ENCODE measurements around the gene PPP6C.
"Not testable (repeated sequence)": the region's sequence is repeated elsewhere in the genome, so short reads cannot be mapped to it uniquely, and the experiment has no call there.

Gene PPP6C

DNA sequence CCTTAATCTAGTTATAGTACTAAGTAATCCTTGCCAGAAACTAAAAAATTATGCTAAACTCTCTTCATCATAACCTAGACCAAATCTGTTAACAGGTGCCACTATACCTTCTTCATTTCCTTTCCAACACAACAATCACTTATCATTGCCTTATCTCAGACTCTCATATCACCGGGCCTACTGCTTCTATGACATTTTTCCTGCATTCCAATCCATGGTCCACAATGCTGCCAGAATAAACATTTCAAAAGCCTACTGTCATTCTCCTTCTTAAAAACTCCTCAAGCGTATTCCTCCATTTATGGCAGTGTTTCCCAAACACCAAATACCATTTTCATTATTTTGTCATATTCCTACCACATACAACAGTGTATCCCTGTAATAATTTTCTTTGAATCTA, 6.5 kb downstream of the PPP6C start:
- no peak for DNase-seq (ENCODE audit: low read depth in 1 of 2, low spot score in 1 of 2)

DNA sequence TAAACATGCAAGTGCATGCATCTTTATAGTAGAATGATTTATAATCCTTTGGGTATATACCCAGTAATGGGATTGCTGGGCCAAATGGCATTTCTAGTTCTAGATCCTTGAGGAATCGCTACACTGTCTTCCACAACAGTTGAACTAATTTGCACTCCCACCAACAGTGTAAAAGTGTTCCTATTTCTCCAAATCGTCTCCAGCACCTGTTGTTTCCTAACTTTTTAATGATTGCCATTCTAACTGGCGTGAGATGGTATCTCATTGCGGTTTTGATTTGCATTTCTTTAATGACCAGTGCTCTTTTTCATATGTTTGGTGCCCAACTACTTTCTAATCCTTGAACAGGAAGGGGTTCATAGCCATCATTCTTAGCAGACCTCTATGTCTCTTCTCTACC, 7.8 kb downstream of the PPP6C start:
- DNase-seq (ENCODE audit: low read depth in 1 of 2, low spot score in 1 of 2) = not testable (repeated sequence)

DNA sequence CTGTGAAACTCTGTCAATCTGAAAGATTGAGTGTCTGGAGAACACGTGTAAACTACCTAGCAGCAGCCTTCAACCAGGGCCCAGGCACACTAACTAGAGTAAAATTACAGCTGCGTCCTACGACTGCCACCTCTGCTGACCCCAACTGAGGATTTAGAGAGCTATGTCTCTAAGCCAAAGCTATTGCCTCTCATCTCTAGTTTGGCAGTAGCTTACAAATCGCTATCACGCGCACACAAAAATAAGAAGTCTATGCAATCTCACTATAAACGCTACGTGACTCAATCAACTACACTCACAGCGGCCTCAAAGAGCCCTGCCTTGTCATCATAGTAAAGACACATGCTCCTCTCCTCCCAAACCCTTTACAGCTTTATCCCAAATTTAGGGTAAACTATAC, 8.7 kb downstream of the PPP6C start:
- no peak for DNase-seq (ENCODE audit: low read depth in 1 of 2, low spot score in 1 of 2)

DNA sequence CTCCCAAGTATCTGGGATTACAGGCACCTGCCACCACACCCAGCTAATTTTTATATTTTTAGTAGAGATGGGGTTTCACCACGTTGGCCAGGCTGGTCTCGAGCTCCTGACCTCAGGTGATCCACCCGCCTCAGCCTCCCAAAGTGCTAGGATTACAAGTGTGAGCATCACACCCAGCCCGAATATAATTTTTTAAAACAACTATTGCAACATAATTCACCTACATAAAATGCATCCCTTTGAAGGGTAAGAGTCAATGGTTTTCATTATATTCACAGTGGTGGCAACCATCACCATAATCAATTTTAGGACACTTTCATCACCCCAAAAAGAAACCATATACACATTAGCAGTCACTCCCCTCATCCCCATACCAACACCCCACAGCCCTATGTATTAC, 9.8 kb downstream of the PPP6C start:
- DNase-seq (ENCODE audit: low read depth in 1 of 2, low spot score in 1 of 2) = not testable (repeated sequence)

DNA sequence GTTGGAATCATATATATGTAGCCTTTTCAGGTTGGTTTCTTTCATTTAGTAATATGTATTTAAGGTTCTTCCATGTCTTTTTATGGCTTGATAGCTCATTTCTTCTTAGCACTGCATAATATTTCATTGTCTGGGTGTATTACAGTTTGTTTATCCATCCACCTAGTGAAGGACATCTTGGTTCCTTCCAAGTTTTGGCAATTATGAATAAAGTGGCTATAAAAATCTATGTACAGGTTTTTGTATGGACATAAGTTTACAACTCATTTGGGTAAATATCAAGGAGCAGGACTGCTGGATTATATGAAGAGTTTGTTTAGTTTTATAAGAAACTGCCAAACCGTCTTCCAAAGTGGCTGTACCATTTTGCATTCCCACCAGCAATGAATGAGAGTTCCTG, 11.7 kb downstream of the PPP6C start:
- DNase-seq (ENCODE audit: low read depth in 1 of 2, low spot score in 1 of 2) = no peak

DNA sequence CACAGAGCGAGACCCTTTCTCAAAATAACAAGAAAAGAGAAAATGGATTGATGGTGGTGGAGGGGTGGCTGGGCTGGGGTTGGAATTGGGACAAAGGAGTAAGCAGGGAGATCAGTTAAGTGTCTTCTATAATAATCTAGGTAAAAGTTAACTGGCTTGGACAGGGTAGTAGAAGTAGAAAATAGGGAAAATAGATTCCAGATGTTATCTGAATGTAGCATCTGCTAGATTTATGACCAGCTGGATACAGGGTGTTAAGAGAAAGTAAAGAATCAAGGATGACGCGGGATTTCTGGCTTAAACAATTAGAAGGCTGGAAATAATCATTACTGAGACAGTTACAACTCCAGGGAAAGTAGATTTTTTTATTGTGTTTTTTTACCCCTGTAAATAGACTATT, 13.0 kb downstream of the PPP6C start:
- no peak for DNase-seq (ENCODE audit: low read depth in 1 of 2, low spot score in 1 of 2)

DNA sequence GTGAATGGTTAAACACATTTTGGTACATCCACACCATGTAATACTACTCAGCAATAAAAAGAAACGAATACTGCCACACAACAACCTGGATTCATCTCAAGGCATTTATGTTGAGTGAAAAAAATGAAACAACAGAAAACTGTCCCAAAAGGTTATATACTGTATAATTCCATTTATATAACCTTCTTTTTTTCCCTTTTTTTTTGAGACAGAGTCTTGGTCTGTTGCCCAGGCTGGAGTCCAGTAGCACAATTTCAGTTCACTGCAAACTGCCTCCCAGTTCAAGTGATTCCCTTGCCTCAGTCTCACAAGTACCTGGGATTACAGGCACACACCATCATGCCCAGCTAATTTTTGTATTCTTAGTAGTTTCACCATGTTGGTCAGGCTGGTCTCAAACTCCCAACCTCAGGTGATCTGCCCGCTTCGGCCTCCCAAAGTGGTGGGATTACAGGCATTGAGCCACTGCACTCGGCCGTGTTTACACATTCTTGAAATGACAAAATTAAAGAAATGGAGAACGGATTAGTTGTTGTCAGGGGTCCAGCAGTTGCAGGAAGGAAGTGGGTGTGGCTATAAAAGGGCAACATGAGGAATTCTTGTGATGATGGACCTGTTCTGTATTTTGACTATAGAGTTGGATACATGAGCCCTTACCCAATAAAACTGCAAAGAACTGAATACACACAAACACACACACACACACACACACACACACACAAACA, 17.4 kb downstream of the PPP6C start:
- DNase-seq (ENCODE audit: low read depth in 1 of 2, low spot score in 1 of 2) = no peak

DNA sequence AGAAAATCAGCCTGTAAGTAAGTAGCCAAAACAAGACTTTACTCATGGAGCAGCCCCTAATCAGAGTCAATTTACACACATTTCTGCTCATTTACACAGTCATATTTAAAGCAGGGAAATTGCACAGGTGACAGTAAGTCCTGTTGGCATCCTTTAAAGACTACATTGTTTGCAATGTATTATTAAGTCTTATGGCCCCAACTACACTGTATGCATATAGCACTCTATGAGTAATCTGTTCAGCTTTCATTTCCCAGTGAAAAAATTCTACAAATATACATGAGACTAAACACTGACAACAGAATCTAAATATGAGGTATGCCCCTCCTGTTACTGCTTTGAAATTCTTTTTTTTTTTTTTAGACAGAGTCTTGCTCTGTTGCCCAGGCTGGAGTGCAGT, 19.7 kb downstream of the PPP6C start:
- DNase-seq (ENCODE audit: low read depth in 1 of 2, low spot score in 1 of 2) = no peak

DNA sequence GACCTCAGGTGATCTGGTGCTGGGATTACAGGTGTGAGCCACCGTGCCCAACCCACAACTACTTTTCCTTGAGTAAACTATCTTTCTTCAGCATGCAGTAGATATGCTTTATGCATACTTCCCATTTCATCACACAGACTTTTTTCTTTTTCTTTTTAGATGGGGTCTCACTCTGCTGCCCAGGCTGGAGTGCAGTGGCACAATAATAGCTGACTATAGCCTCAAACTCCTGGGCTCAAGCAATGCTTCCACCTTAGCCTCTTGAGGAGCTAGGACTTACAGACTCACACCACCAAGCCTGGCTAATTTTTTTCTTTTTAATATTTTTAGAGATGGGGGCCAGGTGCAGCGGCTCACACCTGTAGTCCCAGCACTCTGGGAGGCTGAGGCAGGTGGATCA, 22.8 kb downstream of the PPP6C start:
- no peak for DNase-seq (ENCODE audit: low read depth in 1 of 2, low spot score in 1 of 2)

DNA sequence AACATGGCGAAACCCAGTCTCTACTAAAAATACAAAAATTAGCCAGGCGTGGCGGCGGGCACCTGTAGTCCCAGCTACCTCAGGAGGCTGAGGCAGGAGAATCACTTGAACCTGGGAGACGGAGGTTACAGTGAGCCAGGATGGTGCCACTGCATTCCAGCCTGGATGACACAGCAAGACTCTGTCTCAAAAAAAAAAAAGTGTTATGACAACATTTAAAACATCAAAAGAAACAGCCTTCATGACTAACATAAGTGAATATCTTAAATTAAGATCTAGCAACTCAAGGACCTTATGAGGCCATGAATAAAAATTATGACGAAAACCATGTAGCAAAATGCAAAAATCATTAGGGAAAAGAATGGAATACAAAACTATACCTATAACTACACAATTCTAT, 26.7 kb downstream of the PPP6C start:
- DNase-seq (ENCODE audit: low read depth in 1 of 2, low spot score in 1 of 2) = not testable (repeated sequence)

DNA sequence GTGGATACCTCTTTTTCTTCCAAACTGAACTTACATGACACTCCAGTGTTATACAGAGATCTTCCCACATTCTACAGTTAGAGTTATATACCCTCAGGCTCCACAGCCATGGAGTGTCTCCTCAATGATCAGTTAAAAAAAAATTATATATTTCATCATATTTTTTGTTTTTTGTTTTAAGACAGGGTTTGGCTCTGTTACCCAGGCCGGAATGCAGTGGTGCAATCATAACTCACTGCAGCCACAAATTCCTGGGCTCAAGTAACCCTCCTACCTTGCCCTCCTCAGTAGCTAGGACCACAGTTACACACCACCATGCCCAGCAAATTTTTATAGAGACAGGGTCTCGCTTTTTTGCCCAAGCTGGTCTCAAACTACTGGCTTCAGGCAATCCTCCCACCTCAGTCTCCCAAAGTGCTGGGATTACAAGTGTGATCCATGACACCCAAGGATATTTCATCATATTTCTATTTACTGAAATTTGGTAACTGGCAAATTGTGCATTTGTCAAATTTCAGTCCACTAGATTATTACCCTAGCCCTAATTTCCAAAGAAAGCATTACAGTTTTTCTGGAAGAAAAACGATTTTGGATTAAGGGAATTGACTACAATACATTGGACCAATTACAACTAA, 28.2 kb downstream of the PPP6C start:
- no peak for DNase-seq (ENCODE audit: low read depth in 1 of 2, low spot score in 1 of 2)

DNA sequence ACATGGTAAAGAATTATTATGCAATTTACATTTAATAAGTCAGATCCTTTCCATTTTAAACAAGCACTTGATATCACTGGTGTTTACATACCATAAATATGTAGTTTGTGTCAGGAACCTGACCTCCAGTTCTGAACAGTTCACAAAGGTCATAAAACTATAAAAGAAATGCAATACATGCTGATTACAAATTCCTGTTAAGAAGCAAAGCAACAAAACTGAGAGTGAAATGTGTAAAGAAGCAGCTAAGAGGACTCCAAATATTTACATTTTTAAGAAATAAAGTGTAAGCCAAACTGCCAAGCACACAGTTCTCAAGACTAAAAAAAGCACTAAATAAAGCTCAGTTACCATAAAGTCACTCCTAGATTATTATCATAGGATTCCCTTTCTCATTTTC, 28.9 kb downstream of the PPP6C start:
- no peak for DNase-seq (ENCODE audit: low read depth in 1 of 2, low spot score in 1 of 2)

DNA sequence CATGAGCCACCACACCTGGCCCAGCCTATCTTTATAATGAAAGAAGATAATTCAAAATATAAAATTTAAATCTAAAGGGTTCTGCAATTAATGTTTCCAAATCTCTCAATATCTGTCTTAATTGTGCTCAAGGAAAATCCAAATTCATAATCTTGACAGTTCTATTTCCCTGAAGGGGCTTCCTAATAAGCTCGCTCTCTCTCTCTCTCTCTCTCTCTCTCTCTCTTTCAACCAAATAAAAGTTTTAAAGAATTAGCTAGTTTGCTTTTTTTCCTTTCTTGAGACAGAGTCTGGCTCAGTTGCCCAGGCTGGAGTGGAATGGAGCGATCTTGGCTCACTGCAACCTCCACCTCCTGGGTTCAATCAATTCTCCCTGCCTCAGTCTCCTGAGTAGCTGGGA, 33.1 kb downstream of the PPP6C start:
- no peak for DNase-seq (ENCODE audit: low read depth in 1 of 2, low spot score in 1 of 2)

DNA sequence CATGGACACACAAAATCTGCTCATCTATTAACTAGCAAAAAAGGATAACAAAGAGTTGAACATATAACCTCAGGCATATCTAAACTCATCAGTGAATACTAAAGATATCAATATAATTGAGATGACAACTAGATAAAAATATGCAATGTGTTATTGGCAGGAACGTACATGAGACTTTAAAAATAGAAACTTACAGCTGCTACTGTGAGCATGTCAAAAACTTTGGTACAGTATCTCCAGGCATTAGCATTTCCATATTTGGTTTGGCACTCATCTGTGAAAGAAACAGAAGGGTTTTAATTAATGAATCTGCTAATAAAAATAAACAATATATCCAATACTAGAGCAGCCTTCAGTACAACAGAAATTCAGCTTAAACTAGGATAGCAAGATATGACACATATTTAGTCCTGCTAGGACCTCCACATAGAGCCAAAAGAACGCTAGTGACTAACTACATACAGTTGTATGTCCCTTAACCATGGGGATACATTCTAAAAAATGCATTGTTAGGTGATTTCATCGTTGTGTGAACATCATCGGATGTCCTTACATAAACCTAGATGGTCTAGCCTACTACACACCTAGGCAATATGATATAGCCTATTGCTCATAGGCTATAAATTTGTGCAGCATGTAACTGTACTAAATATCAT, 35.8 kb downstream of the PPP6C start:
- DNase-seq (ENCODE audit: low read depth in 1 of 2, low spot score in 1 of 2) = no peak

DNA sequence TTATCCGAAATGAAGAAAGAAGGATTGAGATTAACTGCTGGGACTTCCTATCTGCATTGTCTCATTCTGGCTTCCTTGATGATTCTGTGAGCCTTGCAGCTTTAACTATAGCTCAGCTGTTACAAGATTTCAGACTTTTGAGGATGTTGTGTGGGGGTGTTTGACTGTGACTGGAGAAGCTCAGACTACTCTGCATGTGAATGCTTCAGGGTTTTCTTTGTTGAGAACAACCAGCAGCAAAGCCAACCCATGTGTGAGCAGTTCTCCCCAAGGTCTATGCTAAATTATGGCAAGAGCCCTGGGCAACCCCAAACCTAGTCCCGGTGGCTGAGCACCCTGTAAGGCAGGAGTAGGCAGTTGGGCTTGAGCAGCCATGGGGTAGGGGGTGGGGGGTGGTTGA, 37.9 kb downstream of the PPP6C start:
- DNase-seq (ENCODE audit: low read depth in 1 of 2, low spot score in 1 of 2) = no peak

DNA sequence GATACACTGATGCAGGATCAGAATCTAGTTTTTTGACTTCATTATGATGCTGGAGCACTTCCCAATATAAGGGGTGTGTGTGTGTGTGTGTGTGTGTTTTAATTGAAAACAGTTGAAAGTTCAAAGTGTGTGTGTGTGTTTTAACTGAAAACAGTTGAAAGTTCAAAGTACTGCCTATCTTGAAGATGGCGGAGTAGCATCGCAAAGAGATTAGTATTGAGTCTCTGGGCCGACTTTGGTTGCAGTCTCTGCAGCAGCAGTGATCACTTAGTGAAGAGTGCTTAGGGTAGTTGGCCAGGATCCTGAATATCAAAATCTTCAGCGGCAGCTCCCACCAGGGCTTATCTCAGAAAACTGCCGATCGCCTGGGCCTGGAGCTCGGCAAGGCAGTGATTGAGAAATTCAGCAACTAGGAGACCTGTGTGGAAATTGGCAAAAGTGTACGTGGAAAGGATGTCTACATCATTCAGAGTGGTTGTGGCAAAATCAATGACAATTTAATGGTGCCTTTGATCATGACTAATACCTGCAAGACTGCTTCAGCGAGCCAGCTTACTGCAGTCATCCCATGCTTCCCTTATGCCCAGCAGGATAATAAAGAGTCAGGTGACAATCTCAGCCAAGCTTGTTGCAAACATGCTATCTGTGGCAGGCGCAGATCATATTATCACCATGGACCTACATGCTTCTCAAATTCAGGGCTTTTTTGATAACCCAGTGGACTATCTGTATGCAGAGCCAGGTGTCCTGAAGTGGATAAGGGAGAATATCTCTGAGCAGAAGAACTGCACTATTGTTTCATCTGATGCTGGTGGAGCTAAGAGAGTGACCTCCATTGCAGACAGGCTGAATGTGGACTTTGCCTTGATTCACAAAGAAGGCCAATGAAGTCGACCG, 39.0 kb downstream of the PPP6C start:
- DNase-seq (ENCODE audit: low read depth in 1 of 2, low spot score in 1 of 2) = no peak

DNA sequence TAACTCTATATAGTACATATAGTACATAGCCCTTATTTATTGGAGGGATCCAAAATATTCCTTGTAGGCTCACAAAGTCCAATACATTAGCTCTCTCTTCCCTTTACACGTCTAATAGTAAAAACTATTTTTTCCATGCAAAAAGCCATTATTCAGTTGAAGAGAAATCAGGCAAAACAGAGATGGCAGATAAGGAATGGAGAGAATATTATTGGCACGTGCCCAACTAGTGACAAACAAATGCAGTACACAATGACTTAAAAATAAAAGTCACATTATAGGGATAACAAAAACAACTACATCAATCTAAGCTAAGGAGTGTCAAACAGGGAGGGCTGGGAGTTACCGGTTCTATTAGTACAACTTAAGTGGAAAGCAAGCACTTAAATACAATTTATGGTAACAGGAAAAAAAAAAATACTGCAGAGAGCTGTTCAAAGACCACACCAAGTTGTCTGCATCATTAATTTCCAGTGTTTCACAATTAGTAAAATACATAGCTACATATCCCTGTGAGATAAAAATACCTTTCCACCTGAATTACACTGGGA, 42.1 kb downstream of the PPP6C start:
- no peak for DNase-seq (ENCODE audit: low read depth in 1 of 2, low spot score in 1 of 2)

DNA sequence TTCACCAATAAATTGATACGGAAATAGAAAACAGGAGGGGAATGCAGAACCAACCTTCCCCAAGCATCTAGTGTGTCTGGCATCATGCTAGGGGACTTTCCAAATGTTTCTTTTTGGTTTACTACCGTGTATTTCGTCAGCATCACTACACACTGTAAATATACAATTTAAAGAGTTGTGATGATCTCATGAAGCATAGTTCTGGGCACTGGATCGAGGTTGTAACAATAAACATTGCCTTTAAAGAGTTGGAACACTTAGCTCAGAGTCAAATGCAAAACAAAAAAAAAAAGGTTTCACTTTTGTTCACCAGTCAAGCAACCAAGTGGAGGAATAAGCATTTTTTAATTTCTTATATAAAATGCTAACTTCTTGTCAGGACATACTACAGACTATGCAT, 43.4 kb downstream of the PPP6C start:
- no peak for DNase-seq (ENCODE audit: low read depth in 1 of 2, low spot score in 1 of 2)

DNA sequence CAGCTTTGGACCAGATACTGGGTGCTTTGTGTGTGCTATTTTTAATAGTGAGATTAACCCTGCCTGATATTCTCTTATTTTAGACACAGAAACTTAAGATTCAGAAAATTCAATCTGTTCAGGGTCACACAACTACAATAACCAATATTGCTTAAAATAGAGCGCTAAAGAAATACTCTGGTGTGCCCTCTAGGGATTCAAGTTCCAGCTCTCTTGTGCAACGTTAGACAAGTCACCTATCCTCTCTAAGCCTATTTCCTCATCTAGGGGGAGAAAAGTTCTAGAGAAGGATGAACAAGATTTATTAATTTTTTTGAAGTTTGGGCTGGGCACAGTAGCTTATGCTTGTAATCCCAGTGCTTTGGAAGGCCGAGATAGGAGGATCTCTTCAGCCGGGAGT, 44.2 kb downstream of the PPP6C start:
- no peak for DNase-seq (ENCODE audit: low read depth in 1 of 2, low spot score in 1 of 2)

DNA sequence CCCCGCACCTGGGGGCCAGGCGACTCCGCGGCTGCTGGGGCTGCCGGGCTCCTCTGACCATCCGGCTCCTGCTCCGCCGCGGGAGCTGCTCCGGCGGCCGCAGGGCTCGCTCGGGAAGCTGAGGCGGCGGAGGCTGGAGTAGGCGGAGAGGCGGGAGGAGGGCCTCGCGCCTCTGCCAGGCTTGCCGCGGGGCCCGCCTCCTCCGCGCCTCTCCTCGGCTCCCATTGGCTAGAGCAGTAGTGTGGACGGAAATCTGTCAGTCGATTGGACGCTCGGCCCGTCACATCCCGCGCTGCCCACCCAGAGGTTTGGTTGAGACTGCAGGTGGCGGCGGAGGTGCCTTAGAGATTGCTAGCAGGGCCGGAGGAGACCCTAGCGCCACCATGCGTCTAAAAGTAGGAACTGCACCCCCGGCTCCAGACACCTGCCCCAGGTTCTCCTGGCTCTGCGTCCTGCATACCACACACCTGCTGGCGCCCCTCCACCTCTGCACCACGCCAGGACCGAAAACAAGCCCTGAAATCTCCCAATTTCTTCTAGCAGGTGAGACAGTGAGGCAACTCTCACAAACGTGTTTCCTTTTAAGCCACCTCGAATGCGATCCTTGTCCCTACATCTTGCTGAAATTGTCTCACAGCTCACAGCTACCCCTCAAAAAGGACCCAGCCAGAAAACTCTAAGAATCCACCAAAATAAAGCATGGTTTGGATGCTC, 46.1 kb downstream of the PPP6C start, which contains the start of gene SCAI:
TSS of gene SCAI (minus strand) at position 152 of the 714 bp plus-strand sequence. CDS start at position 61, 91 bp downstream.
- DNase-seq (ENCODE audit: low read depth in 1 of 2, low spot score in 1 of 2) = peak; percentile 97
